ENCODE results near the gene C19orf73. TPM values are rescaled to one million over a fixed set of nuclear protein-coding genes. Genes with fewer than 3 reads are reported as not detected.

Gene C19orf73
- total RNA-seq, 1 donor: 0.36 TPM

DNA sequence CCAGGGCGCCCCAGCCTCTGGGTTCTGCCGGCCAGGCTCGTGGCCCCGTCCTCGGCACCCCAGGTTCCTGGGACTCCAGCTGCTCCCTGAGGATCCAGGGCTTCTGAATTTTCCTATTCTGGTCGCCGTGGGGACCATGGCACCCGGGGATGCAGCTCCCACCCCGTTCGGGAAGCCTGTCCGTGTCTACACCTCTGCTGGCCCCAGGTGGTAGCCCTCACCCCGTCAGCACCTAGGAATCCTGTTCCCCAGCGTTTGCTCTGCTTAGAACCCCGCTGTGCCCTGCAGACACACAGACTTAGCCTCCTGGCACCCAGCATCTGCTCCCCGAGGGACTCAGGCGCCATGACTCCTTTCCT is 1.4 kb upstream of the C19orf73 start:
- no peak overlapping the region for H3K4me2 ChIP-seq (ENCODE audit: insufficient read depth, low read length)
- no peaks in the 10 kb centered on the region for H4K20me1 ChIP-seq (ENCODE audit: insufficient read depth, low read length)
- H3K9me3 ChIP-seq (ENCODE audit: low read depth, low read length): no peaks in the 10 kb centered on the region

DNA sequence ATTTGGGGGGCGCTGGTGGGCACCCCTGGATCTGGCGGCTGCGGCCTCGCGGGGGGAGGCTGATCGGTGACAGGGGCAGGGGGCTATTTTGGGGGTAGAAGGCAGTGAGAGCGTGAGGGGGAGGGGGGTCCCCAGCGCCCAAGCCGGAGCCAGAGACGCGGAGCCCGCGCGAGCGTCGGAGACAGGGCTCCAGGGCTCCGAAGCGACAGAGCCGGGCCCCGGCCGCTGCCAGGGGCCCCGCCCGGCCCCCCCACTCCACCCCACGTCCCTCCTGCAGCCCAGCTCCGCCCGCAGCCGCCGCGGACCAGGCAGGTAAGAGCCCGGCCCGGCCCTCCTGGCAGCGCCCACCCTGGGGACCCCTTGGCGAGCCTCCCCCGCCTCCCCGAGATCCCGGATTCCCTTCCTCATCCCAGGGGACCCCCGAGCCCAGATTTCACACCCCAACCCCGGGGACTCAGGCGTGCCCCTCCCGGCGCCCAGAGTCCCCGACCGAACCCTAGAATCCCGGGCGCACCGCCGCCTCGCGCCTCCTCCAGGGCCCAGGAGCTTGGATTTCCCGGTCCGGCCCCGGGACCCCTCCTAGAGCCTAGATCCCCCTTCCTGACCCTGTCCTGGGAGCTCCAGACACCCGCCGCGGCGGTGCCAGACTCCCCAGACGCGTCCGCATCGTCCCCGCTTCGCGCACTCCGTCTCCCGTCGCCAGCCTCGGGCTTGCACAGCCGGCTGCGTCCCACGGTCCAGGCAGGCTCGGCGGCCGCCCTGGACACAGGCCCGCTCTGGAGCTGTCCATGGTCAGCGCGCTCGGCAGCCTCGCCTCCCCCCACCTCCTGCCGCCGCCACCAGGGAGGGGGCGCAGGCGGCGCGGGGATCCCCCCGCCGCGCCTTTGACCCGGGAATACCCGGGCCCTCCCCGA is 725 bp upstream of the C19orf73 start, which contains the start of gene PPFIA3:
TSS of gene PPFIA3 (plus strand) at position 134 of the 914 bp plus-strand sequence. CDS start 8,330 bp downstream, outside the sequence.
- H4K20me1 ChIP-seq (ENCODE audit: insufficient read depth, low read length): no peaks in the 10 kb centered on the region
- no peaks in the 10 kb centered on the region for H3K36me3 ChIP-seq (ENCODE audit: insufficient read depth, low read length)
- H3K27me3 ChIP-seq (ENCODE audit: insufficient read depth, low read length): peaks cover 11% of the 10 kb centered on the region
- H3K9me3 ChIP-seq (ENCODE audit: low read depth, low read length): no peaks in the 10 kb centered on the region
- peak; percentile 98 for DNase-seq (ENCODE audit: insufficient read length, low spot score, missing footprints)
- peak within 1 kb of the TSS; percentile 89 for H3K4me2 ChIP-seq (ENCODE audit: insufficient read depth, low read length)
- H3K79me2 ChIP-seq (ENCODE audit: insufficient read depth, low read length): no peaks in the 10 kb centered on the region
- no peak for TF ChIP-seq CTCF (IDR thresholded peaks at IDR 0.05; ENCODE audit: extremely low read depth, low read depth, low read length)
- H2AFZ ChIP-seq (ENCODE audit: low read length): peak within 1 kb of the TSS; percentile 86
- peak within 1 kb of the TSS; percentile 78 for H3K4me3 ChIP-seq (ENCODE audit: insufficient read depth, low read length)
- peak within 1 kb of the TSS; percentile 78 for H3K27ac ChIP-seq (ENCODE audit: low read depth, low read length)
- peaks cover 10% of the 10 kb centered on the region for H3K4me1 ChIP-seq (ENCODE audit: insufficient read depth, low read length)

More for the DNA sequence above, 1.4 kb upstream of the C19orf73 start:
- Histone ChIP-seq H3K36me3 (ENCODE audit: insufficient read depth, low read length) (no peaks in the 10 kb centered on the region), H3K4me3 (ENCODE audit: insufficient read depth, low read length) (no peak overlapping the region), H2AFZ (ENCODE audit: low read length) (no peak overlapping the region), H3K27ac (ENCODE audit: low read depth, low read length) (no peak overlapping the region), H3K4me1 (ENCODE audit: insufficient read depth, low read length) (peaks cover 10% of the 10 kb centered on the region), H3K79me2 (ENCODE audit: insufficient read depth, low read length) (no peaks in the 10 kb centered on the region), H3K27me3 (ENCODE audit: insufficient read depth, low read length) (peaks cover 11% of the 10 kb centered on the region)
- TF ChIP-seq CTCF (IDR thresholded peaks at IDR 0.05; ENCODE audit: extremely low read depth, low read depth, low read length): no peak
- peak; percentile 58 for DNase-seq (ENCODE audit: insufficient read length, low spot score, missing footprints)

DNA sequence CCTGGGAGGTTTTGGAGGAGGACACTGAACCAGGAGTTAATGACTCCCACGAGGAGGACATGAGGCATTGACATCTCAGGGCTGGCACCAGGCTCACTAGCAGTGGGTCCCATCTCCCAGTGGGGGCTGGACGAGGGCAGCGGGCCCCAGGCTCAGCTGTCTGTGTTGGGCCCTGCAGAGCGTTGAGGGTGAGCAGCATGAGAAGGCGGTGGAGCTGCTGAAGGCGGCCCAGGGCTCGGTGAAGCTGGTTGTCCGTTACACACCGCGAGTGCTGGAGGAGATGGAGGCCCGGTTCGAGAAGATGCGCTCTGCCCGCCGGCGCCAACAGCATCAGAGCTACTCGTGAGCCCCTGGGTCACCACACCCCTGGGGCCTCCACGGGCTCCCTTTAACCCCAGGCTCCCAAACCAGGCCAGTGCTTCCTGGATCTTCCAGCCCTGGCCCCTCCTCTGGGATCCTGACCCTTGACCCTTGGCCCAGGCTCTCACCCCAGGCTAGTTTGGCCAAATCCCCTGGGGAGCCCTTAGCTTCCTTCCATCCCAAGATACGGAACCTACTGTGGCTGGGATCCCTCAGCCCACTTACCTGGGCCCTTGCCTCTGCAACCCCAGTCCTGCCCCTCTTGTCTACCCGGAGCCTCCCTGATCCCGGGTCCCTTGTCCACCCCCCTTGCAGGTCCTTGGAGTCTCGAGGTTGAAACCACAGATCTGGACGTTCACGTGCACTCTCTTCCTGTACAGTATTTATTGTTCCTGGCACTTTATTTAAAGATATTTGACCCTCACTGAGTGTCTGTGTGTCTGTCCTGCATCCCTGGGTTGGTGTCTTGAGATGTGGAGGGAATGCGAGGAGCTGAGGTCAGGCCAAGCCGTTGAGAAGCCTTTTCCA is 1.0 kb downstream of the C19orf73 start:
- Histone ChIP-seq H3K4me2 (ENCODE audit: insufficient read depth, low read length) (peak overlapping the region; percentile 89), H3K4me3 (ENCODE audit: insufficient read depth, low read length) (peak overlapping the region; percentile 78), H3K79me2 (ENCODE audit: insufficient read depth, low read length) (peaks cover 2% of the 10 kb centered on the region), H3K27ac (ENCODE audit: low read depth, low read length) (peak overlapping the region; percentile 78), H2AFZ (ENCODE audit: low read length) (peak overlapping the region; percentile 86), H3K27me3 (ENCODE audit: insufficient read depth, low read length) (peaks cover 11% of the 10 kb centered on the region), H3K4me1 (ENCODE audit: insufficient read depth, low read length) (peaks cover 15% of the 10 kb centered on the region), H3K36me3 (ENCODE audit: insufficient read depth, low read length) (no peaks in the 10 kb centered on the region), H4K20me1 (ENCODE audit: insufficient read depth, low read length) (no peaks in the 10 kb centered on the region), H3K9me3 (ENCODE audit: low read depth, low read length) (no peaks in the 10 kb centered on the region)
- DNase-seq (ENCODE audit: insufficient read length, low spot score, missing footprints): peak; percentile 63
- TF ChIP-seq CTCF (IDR thresholded peaks at IDR 0.05; ENCODE audit: extremely low read depth, low read depth, low read length): no peak

Measured in osteoblast (primary cell).